ENCODE results near the gene HMGB4.

GRCh38 chr1:33846861-33847260 is 17.0 kb upstream of the HMGB4 start:
- no peak for TF ChIP-seq CTCF (IDR thresholded peaks at IDR 0.05; ENCODE audit: poor library complexity, severe bottlenecking)
- no peak for TF ChIP-seq TAF1 (IDR thresholded peaks at IDR 0.05; ENCODE audit: low read depth)
- TF ChIP-seq EP300 (conservative IDR thresholded peaks at IDR 0.05; ENCODE audit: poor library complexity, severe bottlenecking), result no peak
- no peak for TF ChIP-seq REST (IDR thresholded peaks at IDR 0.05; ENCODE audit: borderline replicate concordance)
- no peak for TF ChIP-seq EZH2 (IDR thresholded peaks at IDR 0.05; ENCODE audit: borderline replicate concordance, insufficient read depth, low read length, poor library complexity, severe bottlenecking)

Data from neural cell (in vitro differentiated cells).